Esophagus (tissue), 2 donors: Measurements from ENCODE around the gene OPALIN. TPM values are rescaled to one million over a fixed set of nuclear protein-coding genes. Genes with fewer than 3 reads are reported as not detected.

ENCODE experiments used
- H3K27ac ChIP-seq, 2 donors: one replicate each; pipeline ENCODE4 v1.5.1; 2013; ENCODE audit warnings: low read depth in 2 of 2, mild to moderate bottlenecking in 2 of 2, inconsistent platforms in 1 of 2, low read length in 1 of 2, moderate library complexity in 1 of 2
- H3K27me3 ChIP-seq, 2 donors: one replicate each; pipeline ENCODE4 v1.6.1; 2013; ENCODE audit warnings: low read length in 2 of 2, control low read depth in 1 of 2, mild to moderate bottlenecking in 1 of 2; ENCODE audit not compliant: insufficient read depth in 2 of 2, control insufficient read depth in 1 of 2
- H3K36me3 ChIP-seq, 2 donors: one replicate each; pipeline ENCODE4 v1.6.1; 2013; ENCODE audit warnings: low read length in 1 of 2; ENCODE audit not compliant: control insufficient read depth in 2 of 2, insufficient read depth in 2 of 2
- H3K4me1 ChIP-seq, 2 donors: one replicate each; pipeline ENCODE4 v1.6.1; 2013; ENCODE audit warnings: low read length in 1 of 2; ENCODE audit not compliant: control insufficient read depth in 2 of 2, insufficient read depth in 2 of 2
- H3K4me3 ChIP-seq, 2 donors: one replicate each; pipeline ENCODE4 v1.5.1; 2013; ENCODE audit warnings: low read length in 2 of 2, mild to moderate bottlenecking in 2 of 2, low read depth in 1 of 2, moderate library complexity in 1 of 2
- H3K9me3 ChIP-seq, 2 donors: one replicate each; pipeline ENCODE4 v1.6.1; 2013; ENCODE audit warnings: mild to moderate bottlenecking in 2 of 2, low read depth in 1 of 2, low read length in 1 of 2, moderate library complexity in 1 of 2; ENCODE audit not compliant: control insufficient read depth in 2 of 2, insufficient read depth in 1 of 2
- WGBS, 2 donors: extraction: QIAGEN DNeasy Blood & Tissue Kit; methylation state at CpG; one replicate each; pipeline ENCODE4 v1.1.7; 2013; 5-methylcytosine and 5-hydroxymethylcytosine counted together
- polyA plus RNA-seq, 2 donors: library from polyadenylated mRNA; stranded (reverse); fragments of 200-250 nt; gene quantifications; one replicate each; pipeline ENCODE4 v1.2.3, GENCODE V29; 2013
- donor health status: healthy with polysubstance abuse.
- donor health status: Bipolar disorder and iron deficiency.

The OPALIN gene
- polyA plus RNA-seq, 2 donors = not detected

- WGBS, 2 donors = 96 to 98% methylated on average over 2 of the region's 2 CpGs
Observed at GRCh38 chr10:96297486-96297885, 61.3 kb downstream of the OPALIN start.

GRCh38 chr10:96295475-96295874, 63.3 kb downstream of the OPALIN start:
- 13 to 29% methylated on average over 4 of the region's 4 CpGs for WGBS, 2 donors
- H3K36me3 ChIP-seq = no peaks in the 10 kb centered on the region
- no peaks in the 10 kb centered on the region for H3K4me1 ChIP-seq
- no peak overlapping the region for H3K27ac ChIP-seq
- H3K27me3 ChIP-seq = no peaks in the 10 kb centered on the region
- no peaks in the 10 kb centered on the region for H3K9me3 ChIP-seq
- no peak overlapping the region for H3K4me3 ChIP-seq

More at GRCh38 chr10:96297486-96297885, 61.3 kb downstream of the OPALIN start:
- H3K36me3 ChIP-seq = no peaks in the 10 kb centered on the region
- H3K9me3 ChIP-seq = no peaks in the 10 kb centered on the region
- H3K4me3 ChIP-seq = no peak overlapping the region
- H3K4me1 ChIP-seq = no peaks in the 10 kb centered on the region
- H3K27ac ChIP-seq = no peak overlapping the region
- no peaks in the 10 kb centered on the region for H3K27me3 ChIP-seq

Other genes with a start within 250 kb of the OPALIN start
- 1 to 10 TPM; 3.4 to 5.5 TPM for gene ZNF518A, start 228.7 kb downstream of the OPALIN start, polyA plus RNA-seq
- gene BLNK, start 87.4 kb downstream of the OPALIN start, polyA plus RNA-seq = 10 to 100 TPM; 46.8 to 51.1 TPM
- gene DNTT, start 54.6 kb downstream of the OPALIN start, polyA plus RNA-seq = not detected
- under 1 TPM; 0.08 TPM for gene TLL2, start 154.9 kb upstream of the OPALIN start, polyA plus RNA-seq
- 10 to 100 TPM; 21.0 to 29.6 TPM for gene TM9SF3, start 228.0 kb upstream of the OPALIN start, polyA plus RNA-seq